Measurements from ENCODE around the gene KCNMA1.
A peak's percentile ranks its signal among the peaks of the same experiment; 100 is the strongest.

Gene KCNMA1

DNA sequence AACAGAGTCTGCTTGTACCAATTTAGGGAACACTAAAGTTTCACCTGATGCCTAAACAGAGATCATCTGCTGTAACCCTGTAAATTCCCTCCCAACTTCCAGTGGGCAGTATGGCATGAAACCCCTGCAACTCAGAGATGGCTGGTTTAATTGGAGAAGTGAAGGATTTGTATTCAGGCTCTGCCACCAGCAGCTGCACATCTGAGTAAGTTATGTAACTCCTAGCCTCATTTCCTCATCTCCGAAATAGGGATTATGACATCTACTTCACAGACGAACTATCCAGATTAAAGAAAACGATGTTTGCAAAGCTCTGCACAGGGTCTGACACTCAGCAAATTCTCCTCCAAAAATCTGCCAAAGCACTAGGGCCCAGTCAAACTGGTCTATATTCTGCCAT lies 493.0 kb downstream of the KCNMA1 start:
- DNase-seq (ENCODE audit: low read depth): peak; percentile 53
- TF ChIP-seq, protein P1, sequence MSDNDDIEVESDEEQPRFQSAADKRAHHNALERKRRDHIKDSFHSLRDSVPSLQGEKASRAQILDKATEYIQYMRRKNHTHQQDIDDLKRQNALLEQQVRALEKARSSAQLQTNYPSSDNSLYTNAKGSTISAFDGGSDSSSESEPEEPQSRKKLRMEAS (IDR thresholded peaks at IDR 0.05; ENCODE audit: low read depth, low read length): no peak
- TF ChIP-seq CTCF (IDR thresholded peaks at IDR 0.05; ENCODE audit: low read depth, low read length) (no peak), MYC (IDR thresholded peaks at IDR 0.05; ENCODE audit: low read depth, low read length) (no peak), POLR2A (IDR thresholded peaks at IDR 0.05; ENCODE audit: extremely low read depth, insufficient read length) (no peak)
- H3K4me3 ChIP-seq (ENCODE audit: low read depth, low read length): no peak overlapping the region

DNA sequence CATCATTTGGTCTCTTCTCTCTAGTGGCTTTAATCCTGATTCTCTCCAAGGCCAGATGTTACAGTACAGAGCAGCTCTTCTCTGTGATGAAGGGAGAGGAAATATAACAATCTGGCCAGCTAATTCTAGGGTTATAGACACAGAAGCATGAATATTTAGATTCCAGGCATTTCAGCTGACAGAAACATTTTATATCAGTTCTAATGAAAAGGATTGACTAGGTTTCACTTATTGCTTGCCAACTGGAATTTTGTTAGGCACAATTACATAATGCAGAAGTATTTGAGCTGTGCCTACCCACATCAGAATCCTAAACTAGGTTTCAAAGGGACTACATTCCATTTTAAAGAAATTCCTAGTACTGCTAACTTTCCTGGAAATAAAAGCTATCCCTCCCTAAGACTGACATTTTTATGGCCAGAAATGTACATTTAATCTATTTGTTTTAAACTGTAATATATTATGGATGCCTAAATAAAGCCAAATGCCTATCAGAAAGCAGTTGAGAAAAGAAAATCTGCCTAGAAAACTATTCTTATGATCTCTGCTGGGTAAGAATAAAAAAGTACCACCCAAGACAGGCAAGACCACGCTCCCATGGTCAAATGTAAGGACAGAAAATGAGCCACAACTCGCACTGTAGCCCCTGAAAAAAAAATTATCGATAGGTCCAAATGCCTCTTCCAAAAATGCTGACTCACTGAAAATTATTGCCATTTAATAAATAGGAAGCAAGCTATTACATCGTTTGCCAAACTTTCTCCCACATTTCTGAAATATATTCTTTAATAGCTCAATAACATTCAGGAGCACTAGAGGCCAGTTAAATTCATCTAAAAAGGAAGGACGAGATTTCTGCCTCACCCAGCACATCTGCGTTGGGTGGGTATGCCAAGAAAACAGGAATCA lies 498.1 kb downstream of the KCNMA1 start:
- no peak overlapping the region for H3K4me3 ChIP-seq (ENCODE audit: low read depth, low read length)
- DNase-seq (ENCODE audit: low read depth): no peak
- TF ChIP-seq POLR2A (IDR thresholded peaks at IDR 0.05; ENCODE audit: extremely low read depth, insufficient read length): no peak
- no peak for TF ChIP-seq CTCF (IDR thresholded peaks at IDR 0.05; ENCODE audit: low read depth, low read length)
- no peak for TF ChIP-seq MYC (IDR thresholded peaks at IDR 0.05; ENCODE audit: low read depth, low read length)
- TF ChIP-seq, protein P1 (IDR thresholded peaks at IDR 0.05; ENCODE audit: low read depth, low read length): no peak

DNA sequence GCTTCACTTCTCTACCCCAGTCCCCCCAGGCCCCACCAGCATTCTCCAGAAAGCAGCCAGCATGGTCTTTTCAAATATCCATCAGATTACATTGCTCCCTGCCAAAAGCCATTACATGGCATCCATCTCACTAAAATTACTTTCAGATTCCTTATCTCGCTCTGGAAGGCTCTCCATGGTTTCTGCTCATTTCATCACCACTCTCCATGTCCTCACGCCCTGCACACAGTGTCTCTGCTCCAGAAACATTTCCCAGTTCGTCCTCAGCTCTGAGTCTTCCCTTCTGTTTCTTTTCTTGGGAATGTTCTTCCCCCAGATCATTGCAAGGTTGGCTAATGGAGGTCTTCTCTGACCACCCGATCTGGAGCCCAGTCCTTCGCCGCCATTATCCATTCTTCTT lies 499.1 kb downstream of the KCNMA1 start:
- no peak for DNase-seq (ENCODE audit: low read depth)
- TF ChIP-seq, protein P1 (IDR thresholded peaks at IDR 0.05; ENCODE audit: low read depth, low read length): no peak
- TF ChIP-seq POLR2A (IDR thresholded peaks at IDR 0.05; ENCODE audit: extremely low read depth, insufficient read length) (no peak), CTCF (IDR thresholded peaks at IDR 0.05; ENCODE audit: low read depth, low read length) (no peak), MYC (IDR thresholded peaks at IDR 0.05; ENCODE audit: low read depth, low read length) (no peak)
- no peak overlapping the region for H3K4me3 ChIP-seq (ENCODE audit: low read depth, low read length)

DNA sequence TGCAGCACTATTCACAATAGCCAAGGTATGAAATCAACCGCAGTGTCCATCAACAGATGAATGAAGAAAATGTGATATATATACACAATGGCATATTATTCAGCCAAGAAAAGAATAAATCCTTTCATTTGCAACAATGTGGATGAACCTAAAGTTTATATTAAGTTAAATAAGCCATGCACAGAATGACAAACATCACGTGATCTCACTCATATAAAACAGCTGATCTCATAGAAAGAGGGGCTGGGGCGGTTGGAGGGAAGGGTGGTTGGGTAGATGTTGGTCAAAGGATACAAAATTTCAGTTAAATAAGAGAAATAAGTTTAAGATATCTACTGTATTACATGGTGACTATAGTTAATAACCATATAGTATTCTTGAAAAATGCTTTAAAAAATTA lies 502.1 kb downstream of the KCNMA1 start:
- DNase-seq (ENCODE audit: low read depth): no peak
- no peak overlapping the region for H3K4me3 ChIP-seq (ENCODE audit: low read depth, low read length)
- TF ChIP-seq MYC (IDR thresholded peaks at IDR 0.05; ENCODE audit: low read depth, low read length) (no peak), CTCF (IDR thresholded peaks at IDR 0.05; ENCODE audit: low read depth, low read length) (no peak), POLR2A (IDR thresholded peaks at IDR 0.05; ENCODE audit: extremely low read depth, insufficient read length) (no peak)
- TF ChIP-seq, protein P1 (IDR thresholded peaks at IDR 0.05; ENCODE audit: low read depth, low read length): no peak

DNA sequence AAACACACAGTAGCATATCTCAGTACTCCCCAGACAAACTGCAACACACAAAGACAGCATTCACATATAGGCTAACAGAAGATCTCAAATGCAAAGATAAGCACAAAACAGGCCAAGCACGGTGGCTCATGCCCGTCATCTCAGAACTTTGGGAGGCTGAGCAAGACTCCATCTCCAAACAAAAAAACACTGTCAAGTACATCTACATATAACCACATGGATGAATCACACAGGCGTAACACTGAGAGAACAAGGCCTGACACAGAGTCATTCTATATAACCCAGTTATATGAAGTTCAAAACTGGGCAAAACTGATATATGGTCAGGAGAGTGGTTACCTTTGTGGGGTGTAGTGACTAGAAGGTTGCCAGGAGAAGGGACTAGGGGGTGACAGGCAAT lies 506.4 kb downstream of the KCNMA1 start:
- no peak for DNase-seq (ENCODE audit: low read depth)
- H3K4me3 ChIP-seq (ENCODE audit: low read depth, low read length): no peak overlapping the region
- TF ChIP-seq MYC (IDR thresholded peaks at IDR 0.05; ENCODE audit: low read depth, low read length) (no peak), POLR2A (IDR thresholded peaks at IDR 0.05; ENCODE audit: extremely low read depth, insufficient read length) (no peak), CTCF (IDR thresholded peaks at IDR 0.05; ENCODE audit: low read depth, low read length) (no peak)
- TF ChIP-seq, protein P1 (IDR thresholded peaks at IDR 0.05; ENCODE audit: low read depth, low read length): no peak

Measured in NB4 (cell line).